K562 (cell line): Measurements from ENCODE around the gene TADA1. TPM values are rescaled to one million over a fixed set of nuclear protein-coding genes. Genes with fewer than 3 reads are reported as not detected.

Experiments
- ZNF253 ChIP-seq: fragments of 250-450 bp; sonication (Bioruptor Pico); conservative IDR thresholded peaks from 2 replicates; pipeline ENCODE4 v1.6.1; 2021; ENCODE audit warnings: mild to moderate bottlenecking
- ZNF507 ChIP-seq: conservative IDR thresholded peaks from 2 replicates; pipeline ENCODE4 v1.6.1; 2017; ENCODE audit warnings: missing genetic modification characterization, missing compliant biosample characterization
- polyA plus RNA-seq, 8 experiments: library from polyadenylated mRNA; depleted of rRNA in 4 of 8; stranded (reverse) in 5 of 8; unstranded in 3 of 8; fragments of >200 nt; fragmentation: Nextera tagmentation in 2 of 8; fragmentation: Illumina TruSeq in 1 of 8; extraction: Ambion mirVana in 2 of 8; extraction: Trizol in 1 of 8; gene quantifications; 2 replicates each; pipeline versions ENCODE4 v1.2.1 to v1.2.3, GENCODE V29; 2011 to 2014; ENCODE audit warnings: inconsistent platforms in 1 of 8, missing spikeins in 1 of 8
- total RNA-seq, 7 experiments: library from RNA; depleted of rRNA in 6 of 7; stranded (reverse); fragments of >200 nt in 6 of 7; fragmentation: Illumina TruSeq in 2 of 7; extraction: Trizol in 2 of 7; gene quantifications; 2 replicates each; pipeline versions ENCODE4 v1.2.1 to v1.2.3, GENCODE V29; 2011 to 2021; ENCODE audit warnings: low replicate concordance in 1 of 7
- TF ChIP-seq, protein P1 (sequence below), 2 experiments: fragments of 200-800 bp in 1 of 2; sonication (Bioruptor generic) in 1 of 2; sonication (generic) in 1 of 2; formaldehyde crosslinking in 1 of 2; IDR thresholded peaks in 1 of 2; conservative IDR thresholded peaks in 1 of 2; 2 replicates each; pipeline versions ENCODE4 v1.5.0 to v1.6.1; 2016 to 2020; ENCODE audit warnings: missing compliant biosample characterization in 1 of 2, missing genetic modification characterization in 1 of 2, missing genetic modification reagents in 1 of 2
- TF ChIP-seq, protein P2 (sequence below), 2 experiments: fragments of 450-650 bp in 1 of 2; sonication (generic) in 1 of 2; formaldehyde crosslinking in 1 of 2; IDR thresholded peaks in 1 of 2; conservative IDR thresholded peaks in 1 of 2; 2 replicates each; pipeline versions ENCODE4 v1.6.1 to v1.8.1; 2016 to 2023; ENCODE audit warnings: mild to moderate bottlenecking in 2 of 2, moderate library complexity in 2 of 2, inconsistent platforms in 1 of 2, missing genetic modification reagents in 1 of 2
- TF ChIP-seq, protein P3 (sequence below): fragments of 450-650 bp; IDR thresholded peaks from 2 replicates; pipeline ENCODE4 v1.6.1; 2016; ENCODE audit warnings: low read depth, mild to moderate bottlenecking, moderate library complexity
- TF ChIP-seq, protein P4 (sequence below): fragments of 250-450 bp; sonication (Bioruptor Pico); IDR thresholded peaks from 2 replicates; pipeline ENCODE4 v1.4.0; 2020

TADA1 gene
- total and polyA plus RNA-seq, 9 of the 15 experiments (the other 6 are each of a cell fraction or from before 2014, with no cell fraction given): 15.9 to 76.5 (median 28.7) TPM

DNA sequence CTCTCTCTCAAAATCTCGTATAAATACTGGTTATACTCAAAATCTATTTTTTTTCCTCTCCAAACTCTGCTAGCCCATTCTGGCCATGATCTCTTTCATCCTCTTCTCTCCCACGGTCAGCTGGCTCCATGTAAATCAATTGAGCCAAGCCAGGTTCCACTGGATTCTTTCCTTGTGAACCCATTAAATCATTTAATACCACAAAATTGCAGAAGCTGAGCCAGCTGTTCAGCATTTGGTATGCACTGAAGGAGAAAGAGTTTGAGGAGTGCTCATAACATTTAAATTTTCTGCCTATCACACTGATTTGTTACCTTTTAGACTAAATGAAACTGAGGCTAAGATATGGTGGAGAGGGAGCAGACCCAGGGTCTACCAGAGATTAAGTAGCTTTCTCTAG is 29.1 kb upstream of the TADA1 start (continued):
- TF ChIP-seq, protein P1, sequence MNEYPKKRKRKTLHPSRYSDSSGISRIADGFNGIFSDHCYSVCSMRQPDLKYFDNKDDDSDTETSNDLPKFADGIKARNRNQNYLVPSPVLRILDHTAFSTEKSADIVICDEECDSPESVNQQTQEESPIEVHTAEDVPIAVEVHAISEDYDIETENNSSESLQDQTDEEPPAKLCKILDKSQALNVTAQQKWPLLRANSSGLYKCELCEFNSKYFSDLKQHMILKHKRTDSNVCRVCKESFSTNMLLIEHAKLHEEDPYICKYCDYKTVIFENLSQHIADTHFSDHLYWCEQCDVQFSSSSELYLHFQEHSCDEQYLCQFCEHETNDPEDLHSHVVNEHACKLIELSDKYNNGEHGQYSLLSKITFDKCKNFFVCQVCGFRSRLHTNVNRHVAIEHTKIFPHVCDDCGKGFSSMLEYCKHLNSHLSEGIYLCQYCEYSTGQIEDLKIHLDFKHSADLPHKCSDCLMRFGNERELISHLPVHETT (CRISPR knock-in tag; conservative IDR thresholded peaks at IDR 0.05 in 1 of 2, IDR thresholded peaks at IDR 0.05 in 1 of 2): no peak
- TF ChIP-seq, protein P2, sequence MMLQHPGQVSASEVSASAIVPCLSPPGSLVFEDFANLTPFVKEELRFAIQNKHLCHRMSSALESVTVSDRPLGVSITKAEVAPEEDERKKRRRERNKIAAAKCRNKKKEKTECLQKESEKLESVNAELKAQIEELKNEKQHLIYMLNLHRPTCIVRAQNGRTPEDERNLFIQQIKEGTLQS (IDR thresholded peaks at IDR 0.05): no peak
- TF ChIP-seq, protein P2 (CRISPR knock-in tag; conservative IDR thresholded peaks at IDR 0.05): no peak
- TF ChIP-seq, protein P3, sequence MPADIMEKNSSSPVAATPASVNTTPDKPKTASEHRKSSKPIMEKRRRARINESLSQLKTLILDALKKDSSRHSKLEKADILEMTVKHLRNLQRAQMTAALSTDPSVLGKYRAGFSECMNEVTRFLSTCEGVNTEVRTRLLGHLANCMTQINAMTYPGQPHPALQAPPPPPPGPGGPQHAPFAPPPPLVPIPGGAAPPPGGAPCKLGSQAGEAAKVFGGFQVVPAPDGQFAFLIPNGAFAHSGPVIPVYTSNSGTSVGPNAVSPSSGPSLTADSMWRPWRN: no peak
- TF ChIP-seq, protein P4, sequence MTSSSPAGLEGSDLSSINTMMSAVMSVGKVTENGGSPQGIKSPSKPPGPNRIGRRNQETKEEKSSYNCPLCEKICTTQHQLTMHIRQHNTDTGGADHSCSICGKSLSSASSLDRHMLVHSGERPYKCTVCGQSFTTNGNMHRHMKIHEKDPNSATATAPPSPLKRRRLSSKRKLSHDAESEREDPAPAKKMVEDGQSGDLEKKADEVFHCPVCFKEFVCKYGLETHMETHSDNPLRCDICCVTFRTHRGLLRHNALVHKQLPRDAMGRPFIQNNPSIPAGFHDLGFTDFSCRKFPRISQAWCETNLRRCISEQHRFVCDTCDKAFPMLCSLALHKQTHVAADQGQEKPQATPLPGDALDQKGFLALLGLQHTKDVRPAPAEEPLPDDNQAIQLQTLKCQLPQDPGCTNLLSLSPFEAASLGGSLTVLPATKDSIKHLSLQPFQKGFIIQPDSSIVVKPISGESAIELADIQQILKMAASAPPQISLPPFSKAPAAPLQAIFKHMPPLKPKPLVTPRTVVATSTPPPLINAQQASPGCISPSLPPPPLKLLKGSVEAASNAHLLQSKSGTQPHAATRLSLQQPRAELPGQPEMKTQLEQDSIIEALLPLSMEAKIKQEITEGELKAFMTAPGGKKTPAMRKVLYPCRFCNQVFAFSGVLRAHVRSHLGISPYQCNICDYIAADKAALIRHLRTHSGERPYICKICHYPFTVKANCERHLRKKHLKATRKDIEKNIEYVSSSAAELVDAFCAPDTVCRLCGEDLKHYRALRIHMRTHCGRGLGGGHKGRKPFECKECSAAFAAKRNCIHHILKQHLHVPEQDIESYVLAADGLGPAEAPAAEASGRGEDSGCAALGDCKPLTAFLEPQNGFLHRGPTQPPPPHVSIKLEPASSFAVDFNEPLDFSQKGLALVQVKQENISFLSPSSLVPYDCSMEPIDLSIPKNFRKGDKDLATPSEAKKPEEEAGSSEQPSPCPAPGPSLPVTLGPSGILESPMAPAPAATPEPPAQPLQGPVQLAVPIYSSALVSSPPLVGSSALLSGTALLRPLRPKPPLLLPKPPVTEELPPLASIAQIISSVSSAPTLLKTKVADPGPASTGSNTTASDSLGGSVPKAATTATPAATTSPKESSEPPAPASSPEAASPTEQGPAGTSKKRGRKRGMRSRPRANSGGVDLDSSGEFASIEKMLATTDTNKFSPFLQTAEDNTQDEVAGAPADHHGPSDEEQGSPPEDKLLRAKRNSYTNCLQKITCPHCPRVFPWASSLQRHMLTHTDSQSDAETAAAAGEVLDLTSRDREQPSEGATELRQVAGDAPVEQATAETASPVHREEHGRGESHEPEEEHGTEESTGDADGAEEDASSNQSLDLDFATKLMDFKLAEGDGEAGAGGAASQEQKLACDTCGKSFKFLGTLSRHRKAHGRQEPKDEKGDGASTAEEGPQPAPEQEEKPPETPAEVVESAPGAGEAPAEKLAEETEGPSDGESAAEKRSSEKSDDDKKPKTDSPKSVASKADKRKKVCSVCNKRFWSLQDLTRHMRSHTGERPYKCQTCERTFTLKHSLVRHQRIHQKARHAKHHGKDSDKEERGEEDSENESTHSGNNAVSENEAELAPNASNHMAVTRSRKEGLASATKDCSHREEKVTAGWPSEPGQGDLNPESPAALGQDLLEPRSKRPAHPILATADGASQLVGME (CRISPR knock-in tag): no peak
- TF ChIP-seq ZNF507 (no peak), ZNF253 (no peak)
